NCI-H2227 (cell line): ENCODE results near the gene PLEKHH1.
"Not testable (repeated sequence)": the region's sequence is repeated elsewhere in the genome, so short reads cannot be mapped to it uniquely, and the experiment has no call there.

ENCODE experiments used
- DNase-seq: peaks from one replicate; lab custom pipeline; 2025; ENCODE audit not compliant: unreplicated experiment; lab: John Stamatoyannopoulos, UW

PLEKHH1 gene

DNA sequence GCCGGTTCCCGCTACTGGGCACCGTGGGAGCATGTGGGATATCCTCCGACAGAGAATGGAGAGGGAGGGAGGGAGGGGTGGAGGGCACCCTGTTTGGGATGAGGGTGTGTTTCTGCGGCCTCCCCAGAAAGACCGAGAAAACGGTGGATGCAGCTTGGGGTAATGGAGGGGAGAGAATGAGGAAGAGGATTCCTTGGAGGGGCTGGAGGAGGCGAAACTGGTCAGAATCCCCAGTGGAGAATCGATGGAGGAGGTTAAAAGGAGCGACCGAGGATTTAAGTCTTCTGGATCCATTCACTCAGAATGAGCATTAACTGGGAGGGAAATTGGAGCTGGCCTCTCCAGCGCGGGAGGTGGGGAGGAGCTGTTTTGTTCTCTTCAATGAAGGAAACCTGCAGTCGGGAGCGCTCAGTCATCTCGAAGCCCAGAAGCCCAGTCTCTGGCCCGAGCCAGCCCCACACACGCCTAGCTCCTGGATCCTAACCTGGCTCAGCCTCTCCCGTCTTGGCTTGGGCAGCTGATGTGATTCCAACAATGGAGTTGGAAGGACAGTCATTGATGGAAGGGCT, 87.2 kb downstream of the PLEKHH1 start:
- peak; percentile 58 for DNase-seq

DNA sequence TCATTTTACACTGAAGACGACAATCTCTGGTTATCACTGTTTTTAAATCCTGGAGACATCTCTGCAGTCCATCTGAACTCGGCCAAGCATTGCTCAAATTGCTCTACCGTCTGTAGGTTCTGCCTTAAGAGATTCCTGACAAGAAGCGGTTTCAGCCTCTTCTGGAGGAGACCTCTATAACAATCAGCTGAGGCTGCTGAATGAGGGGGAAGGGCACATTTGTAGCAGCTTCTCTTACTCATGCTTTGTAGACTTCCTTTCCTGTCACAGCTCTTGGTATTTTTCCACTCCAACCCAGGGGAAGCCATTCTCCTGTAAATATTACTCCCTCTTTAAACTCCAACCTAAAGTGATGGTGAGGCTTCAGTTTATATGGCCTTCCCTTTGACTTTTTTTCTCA, 89.6 kb downstream of the PLEKHH1 start:
- DNase-seq: peak; percentile 58

DNA sequence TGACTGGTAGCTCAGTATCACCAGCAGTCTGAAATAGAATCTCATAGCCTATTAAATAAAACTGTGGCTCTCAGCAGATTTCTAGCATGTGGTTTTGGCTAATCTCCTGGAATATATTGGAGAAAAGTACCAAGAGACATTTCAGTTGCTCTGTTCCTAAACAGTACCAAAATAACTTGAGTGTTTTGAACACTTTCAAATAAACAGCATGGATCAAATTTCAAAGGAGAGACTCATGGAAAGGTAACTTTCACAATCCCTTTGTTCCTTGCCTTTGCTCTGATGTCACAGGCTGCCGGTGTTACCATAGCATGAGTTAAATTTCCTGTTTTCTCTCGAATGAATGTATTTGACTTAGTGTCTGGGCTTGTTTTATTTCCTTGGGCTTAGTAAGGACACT, 90.0 kb downstream of the PLEKHH1 start:
- no peak for DNase-seq

DNA sequence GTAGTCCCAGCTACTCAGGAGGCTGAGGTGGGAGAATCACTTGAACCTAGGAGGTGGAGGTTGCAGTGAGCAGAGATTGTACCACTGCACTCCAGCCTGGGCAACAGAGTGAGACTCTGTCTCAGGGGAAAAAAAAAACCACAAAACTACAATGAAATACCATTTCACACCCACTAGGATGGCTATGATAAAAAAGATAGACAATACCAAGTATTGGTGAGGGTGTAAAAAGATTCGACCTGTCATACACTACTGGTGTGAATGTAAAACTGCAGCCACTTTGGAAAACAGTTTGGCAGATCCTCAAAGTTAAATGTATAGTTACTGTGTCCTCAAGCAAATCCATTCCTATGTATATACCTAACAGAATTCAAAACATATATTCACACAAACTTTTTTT, 93.0 kb downstream of the PLEKHH1 start:
- DNase-seq: not testable (repeated sequence)

DNA sequence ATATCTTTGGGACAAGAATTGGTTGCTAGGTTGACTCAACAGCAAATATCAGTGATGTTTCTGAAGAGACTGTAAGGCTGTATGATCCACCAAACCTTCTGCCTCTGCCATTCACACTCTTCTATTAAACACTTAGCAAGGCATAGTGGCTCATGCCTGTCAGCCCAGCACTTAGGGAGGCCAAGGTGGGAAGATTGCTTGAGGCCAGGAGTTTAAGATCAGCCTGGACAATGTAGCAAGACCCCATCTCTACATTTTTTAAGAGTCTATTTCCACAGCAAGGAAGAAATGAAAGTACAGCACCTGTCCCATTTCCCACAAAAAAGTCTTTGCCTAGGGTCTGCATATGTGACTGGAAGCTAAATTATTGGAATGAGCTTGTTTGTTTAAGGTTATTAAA, 94.4 kb downstream of the PLEKHH1 start:
- no peak for DNase-seq

DNA sequence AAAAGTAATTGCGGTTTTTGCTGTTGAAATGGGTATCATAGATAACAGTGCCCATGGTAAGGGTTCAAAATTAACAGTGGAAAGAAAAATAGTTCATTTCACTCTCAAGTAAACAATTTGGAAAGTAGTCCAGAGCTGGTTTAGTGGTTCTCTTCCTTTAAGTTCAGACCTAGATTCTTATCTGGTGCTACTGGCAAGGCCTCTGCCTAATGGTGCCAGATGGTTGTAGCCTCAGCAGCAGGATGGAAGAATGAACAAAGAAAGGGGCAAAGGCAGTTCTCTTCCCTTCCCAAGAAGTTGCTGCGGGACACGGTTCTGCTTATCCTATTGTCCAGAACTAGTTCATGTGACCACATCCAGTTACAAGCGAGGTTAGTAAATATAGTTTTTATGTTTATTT, 97.1 kb downstream of the PLEKHH1 start:
- DNase-seq: no peak

DNA sequence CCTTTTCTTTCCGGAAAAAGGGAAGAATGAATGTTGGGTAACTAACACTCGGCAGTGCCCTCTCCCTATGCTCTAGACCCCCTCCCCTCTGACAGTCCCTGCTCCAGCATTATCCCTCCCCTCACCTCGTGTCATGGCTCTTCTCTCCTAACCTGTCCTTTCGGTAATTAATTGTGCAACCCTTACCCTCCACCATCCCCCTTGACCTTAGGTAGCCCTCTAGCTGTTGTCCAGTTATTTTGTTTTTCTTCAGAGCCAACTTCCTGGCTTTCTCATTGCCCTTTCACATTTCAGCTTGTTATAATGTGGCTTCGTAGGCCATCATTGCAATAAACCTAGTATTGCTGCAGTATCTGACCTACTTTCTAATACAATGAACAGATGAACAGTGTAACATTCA, 97.8 kb downstream of the PLEKHH1 start:
- no peak for DNase-seq

DNA sequence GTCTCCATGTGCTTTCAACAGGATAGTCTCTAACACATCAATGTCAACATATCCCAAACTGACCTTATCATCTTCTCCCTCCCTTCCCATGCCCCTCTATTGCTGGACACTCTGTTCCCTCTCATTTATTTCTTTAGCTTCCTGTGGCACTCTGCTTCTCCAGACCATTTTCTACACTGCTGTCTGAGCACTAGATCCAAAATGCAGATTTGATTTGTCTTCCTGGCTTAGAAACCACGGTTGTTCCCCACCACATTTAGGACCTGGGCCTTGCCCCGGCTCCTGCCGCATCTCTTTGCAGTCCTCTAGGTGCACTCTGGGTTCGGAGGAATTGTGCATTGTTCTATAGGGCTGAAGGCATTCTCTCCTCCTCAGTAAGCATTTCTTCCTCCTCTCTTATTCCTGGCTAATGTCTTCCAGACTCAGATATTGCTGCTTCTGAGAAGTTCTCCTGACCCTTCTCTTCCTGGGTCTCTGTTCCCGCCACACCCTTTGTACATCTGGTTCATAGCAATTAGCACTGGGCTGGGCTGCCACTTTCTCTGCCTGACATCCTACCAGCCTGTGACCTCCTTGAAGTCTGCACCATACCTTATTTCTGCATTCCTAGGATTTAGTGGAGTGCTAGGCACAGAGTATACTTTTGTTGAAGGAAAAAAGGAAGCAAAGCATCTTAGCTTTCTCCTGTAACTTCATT, 100.5 kb downstream of the PLEKHH1 start:
- DNase-seq: no peak

DNA sequence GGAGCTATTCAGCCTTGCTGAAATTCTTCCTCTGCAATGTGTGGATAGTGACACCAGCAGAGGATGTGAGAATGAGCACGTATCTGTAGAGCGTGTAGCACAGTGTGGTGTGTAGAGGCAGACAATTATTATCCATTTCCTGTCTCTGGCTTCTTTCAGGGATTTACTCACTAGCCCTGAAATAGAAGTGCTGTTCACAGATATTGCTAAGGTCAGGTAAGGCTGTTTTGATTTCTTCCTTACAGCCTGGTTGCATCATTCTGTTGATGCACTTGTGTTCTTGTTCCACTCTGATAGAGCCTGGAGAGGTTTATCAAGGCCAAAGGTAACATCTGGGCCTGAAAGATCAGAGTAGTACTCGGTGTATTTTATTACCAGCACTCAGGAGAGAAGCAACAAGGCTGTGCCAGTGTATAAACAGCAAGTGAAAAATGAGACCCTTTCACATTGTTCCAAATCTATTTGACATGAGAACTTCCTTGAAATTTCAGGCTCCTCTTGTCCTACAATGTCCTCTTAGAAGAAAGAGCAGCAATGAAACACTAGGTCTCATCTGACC, 103.3 kb downstream of the PLEKHH1 start:
- no peak for DNase-seq

DNA sequence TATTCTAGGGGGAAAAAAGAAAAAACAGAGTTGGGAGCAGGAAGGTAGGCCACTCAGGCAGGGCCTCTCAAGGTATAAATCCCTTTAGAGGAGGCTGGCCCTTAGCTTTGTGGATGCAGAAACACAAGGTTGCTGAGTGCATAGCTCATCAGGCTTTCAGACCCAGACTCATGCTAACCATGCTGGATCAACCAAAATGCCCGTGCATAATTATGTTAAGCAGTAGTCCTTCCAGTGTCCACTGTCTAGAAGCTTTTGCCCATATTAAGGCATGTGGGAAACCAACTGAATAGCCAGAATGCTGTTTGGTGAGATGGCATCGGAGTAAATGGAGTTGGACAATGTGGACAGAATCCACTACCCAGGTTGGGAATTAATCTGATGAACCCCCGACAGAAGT, 105.6 kb downstream of the PLEKHH1 start:
- no peak for DNase-seq
